ENCODE measurements around the gene CAV2. TPM values are rescaled to one million over a fixed set of nuclear protein-coding genes. Genes with fewer than 3 reads are reported as not detected.

Gene CAV2
- polyA plus RNA-seq (2013, experiment 1 of 2) = 13.1 TPM
- 17.9 TPM for polyA plus RNA-seq (2013, experiment 2 of 2)

- Histone ChIP-seq H3K4me1 (ENCODE audit: control insufficient read depth, insufficient read depth, low read length, poor library complexity, severe bottlenecking) (peaks cover 8% of the 10 kb centered on the region), H3K36me3 (ENCODE audit: control insufficient read depth, insufficient read depth, low read length) (no peaks in the 10 kb centered on the region), H3K27ac (ENCODE audit: low read depth, low read length, severe bottlenecking) (no peak within 1 kb of the TSS), H3K9me3 (ENCODE audit: control insufficient read depth, low read length) (no peaks in the 10 kb centered on the region), H3K4me3 (ENCODE audit: extremely low read depth, insufficient read depth, low read length, poor library complexity, severe bottlenecking) (peak within 1 kb of the TSS; percentile 69)
- 5% methylated on average over 54 to 71 of the region's 86 CpGs for WGBS, 2 experiments (ENCODE audit: insufficient coverage in 2 of 2)
These were observed at the start of gene CAV2 for GRCh38 chr7:116499168-116500077. TSS of gene CAV2 (plus strand) at chr7:116499738. CDS start at chr7:116499782, 44 bp downstream.

GRCh38 chr7:116449950-116450349 lies 49.6 kb upstream of the CAV2 start:
- peaks cover 7% of the 10 kb centered on the region for H3K4me1 ChIP-seq (ENCODE audit: control insufficient read depth, insufficient read depth, low read length, poor library complexity, severe bottlenecking)
- no peaks in the 10 kb centered on the region for H3K36me3 ChIP-seq (ENCODE audit: control insufficient read depth, insufficient read depth, low read length)
- 97 to 100% methylated on average over 4 of the region's 4 CpGs for WGBS, 2 experiments (ENCODE audit: insufficient coverage in 2 of 2)
- no peak overlapping the region for H3K27ac ChIP-seq (ENCODE audit: low read depth, low read length, severe bottlenecking)
- H3K4me3 ChIP-seq (ENCODE audit: extremely low read depth, insufficient read depth, low read length, poor library complexity, severe bottlenecking) = no peak overlapping the region
- H3K9me3 ChIP-seq (ENCODE audit: control insufficient read depth, low read length) = no peaks in the 10 kb centered on the region

- Histone ChIP-seq H3K9me3 (ENCODE audit: control insufficient read depth, low read length) (no peaks in the 10 kb centered on the region), H3K27ac (ENCODE audit: low read depth, low read length, severe bottlenecking) (no peak overlapping the region), H3K4me3 (ENCODE audit: extremely low read depth, insufficient read depth, low read length, poor library complexity, severe bottlenecking) (no peak overlapping the region), H3K4me1 (ENCODE audit: control insufficient read depth, insufficient read depth, low read length, poor library complexity, severe bottlenecking) (no peaks in the 10 kb centered on the region), H3K36me3 (ENCODE audit: control insufficient read depth, insufficient read depth, low read length) (no peaks in the 10 kb centered on the region)
- WGBS, 2 experiments (ENCODE audit: insufficient coverage in 2 of 2) = 97 to 100% methylated on average over 1 to 2 of the region's 2 CpGs
These were observed 47.4 kb upstream of the CAV2 start for GRCh38 chr7:116451957-116452729.

GRCh38 chr7:116454377-116454776 lies 45.2 kb upstream of the CAV2 start:
- no peaks in the 10 kb centered on the region for H3K36me3 ChIP-seq (ENCODE audit: control insufficient read depth, insufficient read depth, low read length)
- H3K27ac ChIP-seq (ENCODE audit: low read depth, low read length, severe bottlenecking) = no peak overlapping the region
- no peaks in the 10 kb centered on the region for H3K9me3 ChIP-seq (ENCODE audit: control insufficient read depth, low read length)
- H3K4me1 ChIP-seq (ENCODE audit: control insufficient read depth, insufficient read depth, low read length, poor library complexity, severe bottlenecking) = no peaks in the 10 kb centered on the region
- no peak overlapping the region for H3K4me3 ChIP-seq (ENCODE audit: extremely low read depth, insufficient read depth, low read length, poor library complexity, severe bottlenecking)
- no CpG with 5 or more reads among the region's 2 CpGs for WGBS, 2 experiments (ENCODE audit: insufficient coverage in 2 of 2)

GRCh38 chr7:116455009-116455408 lies 44.5 kb upstream of the CAV2 start:
- WGBS, 2 experiments (ENCODE audit: insufficient coverage in 2 of 2) = 83% methylated on average over 2 of the region's 2 CpGs; no CpG with 5 or more reads in 1 of the 2 experiments
- H3K9me3 ChIP-seq (ENCODE audit: control insufficient read depth, low read length) = no peaks in the 10 kb centered on the region
- no peaks in the 10 kb centered on the region for H3K4me1 ChIP-seq (ENCODE audit: control insufficient read depth, insufficient read depth, low read length, poor library complexity, severe bottlenecking)
- H3K4me3 ChIP-seq (ENCODE audit: extremely low read depth, insufficient read depth, low read length, poor library complexity, severe bottlenecking) = no peak overlapping the region
- no peak overlapping the region for H3K27ac ChIP-seq (ENCODE audit: low read depth, low read length, severe bottlenecking)
- H3K36me3 ChIP-seq (ENCODE audit: control insufficient read depth, insufficient read depth, low read length) = no peaks in the 10 kb centered on the region

GRCh38 chr7:116455499-116455898 lies 44.0 kb upstream of the CAV2 start:
- H3K27ac ChIP-seq (ENCODE audit: low read depth, low read length, severe bottlenecking) = no peak overlapping the region
- no peaks in the 10 kb centered on the region for H3K9me3 ChIP-seq (ENCODE audit: control insufficient read depth, low read length)
- no peaks in the 10 kb centered on the region for H3K4me1 ChIP-seq (ENCODE audit: control insufficient read depth, insufficient read depth, low read length, poor library complexity, severe bottlenecking)
- no peaks in the 10 kb centered on the region for H3K36me3 ChIP-seq (ENCODE audit: control insufficient read depth, insufficient read depth, low read length)
- no peak overlapping the region for H3K4me3 ChIP-seq (ENCODE audit: extremely low read depth, insufficient read depth, low read length, poor library complexity, severe bottlenecking)
- 80% methylated on average over 1 of the region's 1 CpG; no CpG with 5 or more reads in 1 of the 2 experiments for WGBS, 2 experiments (ENCODE audit: insufficient coverage in 2 of 2)

- no peaks in the 10 kb centered on the region for H3K9me3 ChIP-seq (ENCODE audit: control insufficient read depth, low read length)
- H3K36me3 ChIP-seq (ENCODE audit: control insufficient read depth, insufficient read depth, low read length) = no peaks in the 10 kb centered on the region
- H3K27ac ChIP-seq (ENCODE audit: low read depth, low read length, severe bottlenecking) = no peak overlapping the region
- peaks cover 8% of the 10 kb centered on the region for H3K4me1 ChIP-seq (ENCODE audit: control insufficient read depth, insufficient read depth, low read length, poor library complexity, severe bottlenecking)
- H3K4me3 ChIP-seq (ENCODE audit: extremely low read depth, insufficient read depth, low read length, poor library complexity, severe bottlenecking) = no peak overlapping the region
These were observed 38.0 kb upstream of the CAV2 start for GRCh38 chr7:116461500-116461899.

GRCh38 chr7:116463956-116464355 lies 35.6 kb upstream of the CAV2 start:
- Histone ChIP-seq H3K4me3 (ENCODE audit: extremely low read depth, insufficient read depth, low read length, poor library complexity, severe bottlenecking) (no peak overlapping the region), H3K27ac (ENCODE audit: low read depth, low read length, severe bottlenecking) (no peak overlapping the region), H3K9me3 (ENCODE audit: control insufficient read depth, low read length) (no peaks in the 10 kb centered on the region), H3K4me1 (ENCODE audit: control insufficient read depth, insufficient read depth, low read length, poor library complexity, severe bottlenecking) (peaks cover 9% of the 10 kb centered on the region), H3K36me3 (ENCODE audit: control insufficient read depth, insufficient read depth, low read length) (no peaks in the 10 kb centered on the region)
- 100% methylated on average over 1 to 2 of the region's 4 CpGs for WGBS, 2 experiments (ENCODE audit: insufficient coverage in 2 of 2)

GRCh38 chr7:116464375-116464774 lies 35.2 kb upstream of the CAV2 start:
- WGBS, 2 experiments (ENCODE audit: insufficient coverage in 2 of 2) = 69 to 100% methylated on average over 1 of the region's 4 CpGs
- H3K4me3 ChIP-seq (ENCODE audit: extremely low read depth, insufficient read depth, low read length, poor library complexity, severe bottlenecking) = no peak overlapping the region
- H3K4me1 ChIP-seq (ENCODE audit: control insufficient read depth, insufficient read depth, low read length, poor library complexity, severe bottlenecking) = peaks cover 9% of the 10 kb centered on the region
- H3K27ac ChIP-seq (ENCODE audit: low read depth, low read length, severe bottlenecking) = no peak overlapping the region
- H3K9me3 ChIP-seq (ENCODE audit: control insufficient read depth, low read length) = no peaks in the 10 kb centered on the region
- H3K36me3 ChIP-seq (ENCODE audit: control insufficient read depth, insufficient read depth, low read length) = no peaks in the 10 kb centered on the region

- H3K4me1 ChIP-seq (ENCODE audit: control insufficient read depth, insufficient read depth, low read length, poor library complexity, severe bottlenecking) = peaks cover 9% of the 10 kb centered on the region
- 83 to 87% methylated on average over 1 of the region's 2 CpGs for WGBS, 2 experiments (ENCODE audit: insufficient coverage in 2 of 2)
- H3K9me3 ChIP-seq (ENCODE audit: control insufficient read depth, low read length) = no peaks in the 10 kb centered on the region
- H3K4me3 ChIP-seq (ENCODE audit: extremely low read depth, insufficient read depth, low read length, poor library complexity, severe bottlenecking) = no peak overlapping the region
- H3K36me3 ChIP-seq (ENCODE audit: control insufficient read depth, insufficient read depth, low read length) = no peaks in the 10 kb centered on the region
- H3K27ac ChIP-seq (ENCODE audit: low read depth, low read length, severe bottlenecking) = peak overlapping the region; percentile 24
These were observed 34.4 kb upstream of the CAV2 start for GRCh38 chr7:116465125-116465524.

All from mesodermal cell (in vitro differentiated cells).